Esophagus squamous epithelium (tissue), 4 donors: ENCODE results near the gene TTC9C.

Experiments
- CTCF ChIP-seq, 6 experiments: fragments of 450-650 bp in 4 of 6; fragments of 200-600 bp in 2 of 6; sonication (generic) in 2 of 6; IDR thresholded peaks; one replicate each; pipeline ENCODE4 v1.5.1; 2016 to 2019; ENCODE audit warnings: antibody characterized with exemption in 6 of 6, mild to moderate bottlenecking in 4 of 6, moderate library complexity in 4 of 6
- POLR2A ChIP-seq, 4 donors: fragments of 450-650 bp; IDR thresholded peaks; one replicate each; pipeline ENCODE4 v1.6.1; 2017; ENCODE audit warnings: antibody characterized with exemption in 4 of 4, mild to moderate bottlenecking in 4 of 4, moderate library complexity in 3 of 4

DNA sequence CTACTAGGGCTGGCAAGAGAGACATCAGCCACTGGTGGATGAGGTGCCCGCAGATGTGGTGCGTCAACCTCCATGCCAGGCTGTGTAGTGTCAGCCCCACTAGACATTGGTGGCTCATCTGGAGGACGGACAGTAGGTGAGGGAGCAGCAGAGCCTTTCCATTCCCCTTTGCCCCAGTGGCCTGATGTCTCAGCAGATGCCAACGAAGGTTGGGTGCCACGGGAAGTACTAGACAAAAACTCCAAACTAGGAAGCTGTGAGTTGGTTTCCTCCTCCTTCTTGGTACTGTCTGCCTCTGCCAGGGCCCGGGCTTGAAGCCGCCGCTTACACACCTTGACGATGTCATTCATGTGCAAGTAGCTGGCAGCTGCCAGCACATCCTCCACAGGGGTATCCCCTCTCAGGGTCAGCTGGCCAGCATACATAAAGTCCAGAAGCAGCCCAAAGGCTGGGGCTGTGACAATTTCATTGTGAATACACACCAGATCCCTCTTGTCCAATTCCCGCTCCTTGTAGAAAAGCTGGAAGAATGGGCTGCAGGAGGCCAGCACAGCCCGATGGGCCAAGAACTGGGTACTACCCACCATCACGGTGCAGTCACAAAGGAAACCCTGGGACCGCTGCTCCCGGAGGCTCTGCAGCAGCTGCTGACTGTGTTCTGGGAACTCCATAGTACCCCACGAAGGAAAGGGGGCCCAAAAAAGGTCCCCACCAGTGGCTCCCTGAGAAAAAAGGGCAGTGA is 24.9 kb downstream of the TTC9C start:
- no peak for TF ChIP-seq POLR2A (IDR thresholded peaks at IDR 0.05)
- no peak for TF ChIP-seq CTCF (IDR thresholded peaks at IDR 0.05)
